GM18867 (cell line): Measurements from ENCODE around the gene BCL2.
A peak's percentile ranks its signal among the peaks of the same experiment; 100 is the strongest.

ENCODE experiments used
- ATAC-seq: cut with Tn5 transposase; IDR thresholded peaks from one replicate; pipeline ENCODE4 v1.9.1; 2021; ENCODE audit warnings: mild to moderate bottlenecking, moderate library complexity; ENCODE audit not compliant: unreplicated experiment

The BCL2 gene

DNA sequence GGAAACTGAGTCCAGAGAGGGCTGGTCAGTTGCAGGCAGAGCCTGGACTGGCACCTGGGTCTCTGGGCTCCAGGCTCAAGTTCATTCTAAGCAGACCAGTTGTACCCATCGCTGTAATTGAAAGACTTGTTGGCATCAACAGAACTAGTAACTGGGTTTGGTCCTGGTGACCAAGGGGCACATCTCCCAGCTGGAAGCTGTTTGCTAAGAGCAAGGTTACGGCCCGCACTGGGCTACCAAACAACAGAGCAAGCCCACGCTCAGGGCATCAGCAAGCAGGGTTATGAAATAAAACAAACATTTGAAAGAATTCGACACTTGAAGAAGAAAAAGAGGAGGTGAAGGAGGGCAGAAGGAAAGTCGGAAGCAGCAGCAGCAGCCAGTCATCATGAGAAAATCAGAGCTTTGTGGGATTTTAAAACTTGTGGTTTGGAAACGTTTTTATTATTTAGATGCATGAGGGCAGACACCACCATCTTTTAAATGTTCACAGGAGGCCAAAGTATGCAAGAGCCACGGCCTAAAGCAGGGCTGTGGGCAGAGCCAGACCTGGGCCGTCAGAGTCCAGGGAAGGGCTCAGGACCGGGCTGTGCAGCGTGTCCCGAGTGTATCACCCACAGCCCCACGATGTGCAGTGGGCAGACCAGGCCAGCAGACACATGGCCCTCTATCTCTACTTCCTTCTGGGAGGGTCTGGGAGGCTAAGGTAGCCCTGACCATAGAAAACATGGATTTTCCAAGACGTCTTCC lies 220.3 kb downstream of the BCL2 start:
- no peak for ATAC-seq

DNA sequence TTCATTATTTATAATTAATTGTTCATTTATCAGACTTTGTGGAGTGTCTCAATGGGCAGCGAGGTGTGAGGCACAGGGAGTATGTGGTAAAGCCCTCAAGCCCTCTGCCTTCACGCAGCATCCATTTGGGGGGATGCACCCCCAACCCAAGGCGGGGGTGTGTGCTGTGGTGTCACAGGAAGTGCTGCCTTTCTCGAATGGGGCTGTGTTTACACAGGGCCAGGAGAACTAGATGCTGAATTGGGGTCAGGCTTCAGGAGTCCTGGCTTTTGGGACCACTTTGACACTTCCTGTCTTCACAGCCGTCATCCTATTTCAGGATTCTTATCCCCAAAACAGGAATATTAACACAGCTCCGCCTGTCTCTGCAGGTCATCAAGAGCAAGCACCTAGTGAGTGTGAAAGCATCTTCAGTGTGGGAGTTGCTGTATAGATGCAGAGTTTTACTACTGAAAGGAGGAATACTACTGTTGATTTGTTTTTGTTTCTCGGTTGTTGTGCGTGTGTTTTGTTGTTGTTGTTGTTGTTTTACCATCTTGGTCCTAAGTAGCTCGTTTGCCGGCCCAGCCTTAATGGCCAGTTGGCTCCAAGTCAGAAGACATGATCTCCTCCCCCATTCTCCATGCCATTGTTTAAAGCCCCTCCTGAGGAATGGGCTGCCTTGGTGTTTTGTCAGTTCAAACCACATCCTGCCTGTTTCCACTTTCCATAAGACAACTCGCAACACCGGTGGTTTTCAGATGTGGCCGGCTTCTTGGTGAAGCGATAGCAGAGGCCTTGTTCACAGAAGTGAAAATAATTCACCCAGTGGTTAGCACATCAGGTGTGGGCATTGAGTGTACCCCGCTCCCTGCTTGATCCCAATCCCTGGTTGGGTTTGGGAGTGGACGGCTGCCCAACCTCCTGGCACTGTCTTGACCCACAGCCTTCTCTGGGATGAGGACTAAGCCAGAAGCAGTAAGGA lies 221.3 kb downstream of the BCL2 start:
- ATAC-seq = peak; percentile 75

DNA sequence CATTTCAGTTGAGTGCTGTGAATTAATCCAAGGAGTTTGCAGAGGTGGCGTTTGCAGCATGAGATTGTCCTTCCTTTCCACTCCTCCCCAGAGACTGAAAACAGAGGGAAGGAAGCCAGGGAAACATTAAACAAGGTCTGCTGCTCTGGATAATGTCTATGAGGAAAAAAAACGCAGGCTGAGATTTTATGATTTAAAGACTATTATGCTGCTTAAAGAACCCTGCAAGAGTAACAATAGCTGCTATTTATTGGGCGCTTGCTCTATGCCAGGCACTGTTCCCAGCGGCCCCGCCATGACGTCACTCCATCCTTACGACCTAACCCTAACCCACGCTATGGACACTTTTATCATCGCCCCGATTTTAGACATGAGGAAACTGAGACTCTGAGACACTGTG lies 222.4 kb downstream of the BCL2 start:
- no peak for ATAC-seq

DNA sequence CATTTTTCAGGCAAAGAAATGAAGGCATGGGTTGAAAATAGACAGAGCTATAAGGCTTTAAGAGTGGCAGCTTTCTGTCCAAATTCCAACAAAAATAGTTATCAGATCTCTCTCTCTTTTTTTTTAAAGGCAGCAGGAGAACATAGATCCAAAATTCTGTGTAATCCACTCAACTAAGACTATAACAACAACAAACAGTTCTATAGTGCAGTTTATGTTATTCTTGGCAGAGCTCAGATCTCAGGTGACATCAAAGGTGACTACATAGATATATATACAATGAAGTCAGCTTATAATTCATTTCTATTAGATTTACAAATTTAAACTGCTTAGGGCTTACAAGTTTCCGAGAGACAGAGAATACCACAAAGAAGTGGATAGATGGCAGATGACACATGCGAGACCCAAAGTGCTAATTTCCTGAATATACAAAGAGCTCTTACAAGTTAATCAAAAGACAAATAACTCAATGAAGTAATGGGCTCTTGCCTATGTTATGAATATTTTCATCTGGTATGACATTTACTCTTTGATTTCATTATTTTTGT lies 223.2 kb downstream of the BCL2 start:
- ATAC-seq = no peak

- no peak for ATAC-seq
These were observed 223.8 kb downstream of the BCL2 start for GRCh38 chr18:63095768-63096167.

- no peak for ATAC-seq
These were observed 227.8 kb downstream of the BCL2 start for GRCh38 chr18:63091671-63092364.

DNA sequence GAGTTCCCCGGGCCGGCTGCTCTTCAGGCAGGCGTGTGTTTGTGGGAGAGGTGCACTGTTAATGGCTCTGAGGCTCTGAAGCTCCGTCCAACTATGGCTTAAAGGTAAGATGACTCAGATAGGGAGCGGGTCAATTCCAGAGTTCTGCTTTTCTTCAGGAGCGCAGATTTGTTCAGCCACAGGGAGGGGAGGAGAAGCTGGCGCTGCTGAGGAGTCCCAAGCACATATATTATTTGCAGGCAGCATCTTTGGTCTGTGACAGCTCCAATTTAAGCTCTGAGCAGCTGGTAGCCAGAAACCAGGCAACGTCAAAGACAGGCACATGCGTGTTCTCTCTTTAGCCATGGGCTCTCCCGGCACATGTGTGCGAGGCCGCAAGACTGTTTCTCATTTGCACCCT lies 229.2 kb downstream of the BCL2 start:
- ATAC-seq = no peak

DNA sequence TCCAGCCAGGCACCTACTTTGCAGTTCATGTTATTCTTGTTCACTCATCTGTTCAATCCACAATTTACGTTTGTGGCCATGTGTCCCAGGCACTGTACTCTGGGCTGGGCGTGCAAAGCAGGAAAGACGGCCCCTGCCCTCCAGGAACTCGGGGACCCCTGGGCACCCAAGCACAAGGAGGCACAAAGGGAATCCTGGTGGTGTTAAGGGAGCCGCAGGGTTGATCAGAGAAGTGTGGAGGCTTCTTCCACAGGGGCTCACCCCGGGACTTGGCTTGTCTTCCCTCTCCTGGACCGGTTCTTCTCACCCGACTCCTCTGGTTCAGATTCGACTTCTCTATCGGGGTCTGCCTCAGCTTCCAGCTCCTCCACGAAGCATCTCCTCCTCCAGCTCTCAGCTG lies 230.5 kb downstream of the BCL2 start:
- no peak for ATAC-seq

GRCh38 chr18:63088262-63088661 lies 231.3 kb downstream of the BCL2 start:
- no peak for ATAC-seq

DNA sequence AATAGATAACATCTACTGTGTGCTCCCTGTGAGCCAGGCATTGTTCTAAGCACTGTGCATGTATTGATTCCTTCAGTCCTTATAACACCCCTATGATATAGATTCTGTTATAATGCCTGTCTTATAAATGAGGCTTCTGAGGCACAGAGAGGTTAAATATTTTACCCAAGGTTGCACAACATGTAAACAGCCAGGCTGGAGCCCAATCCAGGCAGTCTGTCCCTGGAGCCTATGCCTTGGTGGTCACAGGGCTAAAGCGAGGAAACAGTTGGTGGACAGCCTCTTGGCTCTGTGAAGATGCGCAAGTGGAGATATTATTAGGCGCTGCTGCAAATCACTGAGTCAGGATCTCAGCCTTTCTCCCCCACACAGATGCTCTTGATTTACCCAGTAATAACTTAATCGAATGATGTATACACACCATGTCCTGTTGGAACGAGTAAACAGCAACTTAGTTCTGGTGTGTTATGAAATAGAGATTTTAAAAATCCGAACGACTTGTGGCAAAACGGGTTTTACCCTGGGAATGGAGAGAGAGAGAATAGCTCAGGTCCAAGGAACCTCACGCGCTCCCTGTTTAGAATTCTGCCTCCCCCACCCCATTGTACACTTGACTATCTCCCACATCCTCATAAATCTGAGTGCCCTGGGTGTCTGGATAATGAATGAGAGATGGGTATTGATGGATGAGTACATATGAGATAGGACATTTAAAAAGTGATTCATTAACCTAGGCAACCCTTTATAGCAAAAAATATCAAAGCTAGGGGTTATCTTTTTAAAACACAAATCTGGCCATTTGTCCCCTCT lies 231.9 kb downstream of the BCL2 start:
- no peak for ATAC-seq

GRCh38 chr18:63085611-63086010 lies 234.0 kb downstream of the BCL2 start:
- ATAC-seq = no peak

DNA sequence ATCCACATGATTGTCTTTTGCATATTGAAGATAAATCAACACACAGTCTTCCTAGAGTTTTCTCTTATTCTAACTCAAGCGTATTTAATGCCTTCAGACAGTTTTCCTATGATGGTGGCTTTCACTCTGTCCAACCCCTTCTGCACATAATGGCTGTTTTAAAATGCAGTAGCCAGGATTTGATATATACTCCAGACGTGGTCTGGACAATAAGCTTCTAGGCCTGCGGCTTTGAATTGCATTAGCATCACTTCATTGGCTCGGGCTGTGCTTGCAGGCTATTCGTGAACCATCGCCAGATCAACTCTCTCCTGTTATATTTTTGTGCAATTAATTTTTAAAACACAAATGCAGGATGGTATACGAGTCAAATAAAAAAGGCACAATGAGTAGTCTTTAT lies 235.3 kb downstream of the BCL2 start:
- ATAC-seq = no peak

DNA sequence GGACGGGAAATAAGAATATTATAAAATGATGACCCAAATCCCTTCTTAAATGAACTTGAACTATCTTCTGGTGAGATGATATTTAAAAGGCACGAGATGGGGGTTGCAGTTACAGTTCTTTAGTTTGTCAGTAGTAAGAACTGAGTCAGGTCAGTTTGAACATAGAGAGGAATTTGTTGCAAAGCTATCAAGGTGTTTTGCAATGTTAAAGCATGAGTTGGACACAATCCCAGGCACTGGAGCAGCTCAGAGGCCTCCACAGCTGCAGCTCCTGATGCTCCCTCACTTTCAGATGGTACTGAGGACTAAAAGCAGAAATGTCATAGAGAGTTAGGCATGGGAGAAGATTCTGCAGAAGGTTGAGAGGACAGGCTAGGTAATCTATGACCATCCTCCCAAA lies 236.0 kb downstream of the BCL2 start:
- no peak for ATAC-seq

DNA sequence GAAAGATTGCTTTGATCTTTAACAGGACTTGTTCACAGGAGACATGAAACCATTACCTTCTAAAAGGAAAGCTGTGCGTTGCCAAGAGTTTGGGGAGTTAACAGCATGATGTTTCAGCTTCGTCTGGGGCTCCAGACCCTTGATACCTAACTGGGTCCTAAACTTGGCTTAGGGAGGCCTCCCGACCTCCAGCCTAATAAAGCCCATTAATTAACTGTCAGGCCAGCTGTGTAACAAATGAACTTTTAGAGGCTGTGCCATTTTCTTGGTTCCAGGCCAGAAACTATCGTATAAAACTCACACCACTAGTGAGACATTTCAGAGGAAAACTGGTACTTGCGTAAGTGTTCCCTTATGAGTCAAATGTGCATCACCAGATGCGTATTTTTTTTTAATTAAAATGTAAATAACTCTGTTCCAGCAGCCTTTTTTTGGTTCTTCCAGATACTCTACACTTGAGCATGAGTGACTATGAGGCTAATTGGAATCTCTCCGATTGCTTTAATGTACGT lies 236.5 kb downstream of the BCL2 start:
- no peak for ATAC-seq

- ATAC-seq = no peak
These were observed 237.1 kb downstream of the BCL2 start for GRCh38 chr18:63082366-63083019.

- ATAC-seq = peak; percentile 58
These were observed 240.5 kb downstream of the BCL2 start for GRCh38 chr18:63079114-63079513.

DNA sequence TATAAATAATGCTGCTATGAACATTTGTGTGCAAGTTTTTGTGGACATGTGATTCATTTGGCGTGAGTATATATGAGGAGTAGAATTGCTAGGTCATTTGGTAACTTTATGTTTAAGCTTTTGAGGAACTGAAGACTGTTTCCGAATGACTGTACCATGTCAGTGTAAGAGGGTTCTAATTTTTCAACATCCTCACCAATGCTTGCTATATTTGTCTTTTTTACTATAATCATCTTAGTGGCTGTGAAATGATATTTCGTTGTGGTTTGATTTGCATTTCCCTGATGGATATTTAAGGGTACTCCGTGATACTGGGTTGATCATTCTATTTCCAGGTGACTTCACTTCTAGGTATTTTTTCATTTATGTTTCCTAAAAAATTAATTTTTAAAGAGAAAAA lies 241.1 kb downstream of the BCL2 start:
- peak; percentile 93 for ATAC-seq

GRCh38 chr18:63074981-63075404 lies 244.6 kb downstream of the BCL2 start:
- ATAC-seq = no peak

GRCh38 chr18:63073481-63073880 lies 246.1 kb downstream of the BCL2 start:
- ATAC-seq = peak; percentile 61
